Esophagus squamous epithelium (tissue), 5 donors: ENCODE data around the gene EVI2B. TPM values are rescaled to one million over a fixed set of nuclear protein-coding genes. Genes with fewer than 3 reads are reported as not detected.
"Not testable (repeated sequence)": the region's sequence is repeated elsewhere in the genome, so short reads cannot be mapped to it uniquely, and the experiment has no call there.

Experiments
- DNase-seq: peaks from one replicate; lab custom pipeline; 2025; lab: John Stamatoyannopoulos, UW
- H3K27ac ChIP-seq, 4 donors: fragments of 200-600 bp; sonication (generic); one replicate each; pipeline ENCODE4 v1.5.1; 2016 to 2019; ENCODE audit warnings: mild to moderate bottlenecking in 1 of 4
- H3K27me3 ChIP-seq, 4 donors: fragments of 200-600 bp; sonication (generic); 1 replicate in 3 of 4; 2 replicates in 1 of 4; pipeline versions ENCODE4 v1.5.1 to v1.6.0; 2017 to 2021; ENCODE audit warnings: antibody characterized with exemption in 1 of 4
- H3K36me3 ChIP-seq, 3 donors: fragments of 200-600 bp; sonication (generic); one replicate each; pipeline ENCODE4 v1.5.1; 2016 to 2019
- H3K4me1 ChIP-seq, 3 donors: fragments of 200-600 bp; sonication (generic); one replicate each; pipeline ENCODE4 v1.5.1; 2017 to 2019
- H3K4me3 ChIP-seq, 4 donors: fragments of 200-600 bp; sonication (generic); 1 replicate in 3 of 4; 2 replicates in 1 of 4; pipeline ENCODE4 v1.5.1; 2016 to 2019; ENCODE audit warnings: mild to moderate bottlenecking in 2 of 4, moderate library complexity in 1 of 4
- H3K9me3 ChIP-seq, 3 donors: fragments of 200-600 bp; sonication (generic); one replicate each; pipeline ENCODE4 v1.5.1; 2016 to 2019
- POLR2A ChIP-seq, 4 donors: fragments of 450-650 bp; IDR thresholded peaks; one replicate each; pipeline ENCODE4 v1.6.1; 2017; ENCODE audit warnings: antibody characterized with exemption in 4 of 4, mild to moderate bottlenecking in 4 of 4, moderate library complexity in 3 of 4
- WGBS, 2 donors: methylation state at CpG; one replicate each; pipeline ENCODE4 v1.1.5; 2018; 5-methylcytosine and 5-hydroxymethylcytosine counted together
- intact Hi-C: fragments of 100-400 bp; cut with DNase I; formaldehyde crosslinking; loops from one replicate; pipeline ENCODE4 v1.15.0; 2022
- total RNA-seq, 4 donors: library from RNA; depleted of rRNA; stranded (reverse); fragments of >200 nt; gene quantifications; one replicate each; pipeline ENCODE4 v1.1.0, GENCODE V29; 2016
- TF ChIP-seq, protein P1 (sequence below), 6 experiments: fragments of 450-650 bp in 4 of 6; fragments of 200-600 bp in 2 of 6; sonication (generic) in 2 of 6; IDR thresholded peaks; one replicate each; pipeline ENCODE4 v1.5.1; 2016 to 2019; ENCODE audit warnings: antibody characterized with exemption in 6 of 6, mild to moderate bottlenecking in 4 of 6, moderate library complexity in 4 of 6
- donor health status: DM: yes; HTN: yes; CAD: no.

EVI2B gene
- 10 to 100 TPM in 1 of 4 donors, 1 to 10 TPM in 3; 1.7 to 13.4 (median 4.2) TPM for total RNA-seq

DNA sequence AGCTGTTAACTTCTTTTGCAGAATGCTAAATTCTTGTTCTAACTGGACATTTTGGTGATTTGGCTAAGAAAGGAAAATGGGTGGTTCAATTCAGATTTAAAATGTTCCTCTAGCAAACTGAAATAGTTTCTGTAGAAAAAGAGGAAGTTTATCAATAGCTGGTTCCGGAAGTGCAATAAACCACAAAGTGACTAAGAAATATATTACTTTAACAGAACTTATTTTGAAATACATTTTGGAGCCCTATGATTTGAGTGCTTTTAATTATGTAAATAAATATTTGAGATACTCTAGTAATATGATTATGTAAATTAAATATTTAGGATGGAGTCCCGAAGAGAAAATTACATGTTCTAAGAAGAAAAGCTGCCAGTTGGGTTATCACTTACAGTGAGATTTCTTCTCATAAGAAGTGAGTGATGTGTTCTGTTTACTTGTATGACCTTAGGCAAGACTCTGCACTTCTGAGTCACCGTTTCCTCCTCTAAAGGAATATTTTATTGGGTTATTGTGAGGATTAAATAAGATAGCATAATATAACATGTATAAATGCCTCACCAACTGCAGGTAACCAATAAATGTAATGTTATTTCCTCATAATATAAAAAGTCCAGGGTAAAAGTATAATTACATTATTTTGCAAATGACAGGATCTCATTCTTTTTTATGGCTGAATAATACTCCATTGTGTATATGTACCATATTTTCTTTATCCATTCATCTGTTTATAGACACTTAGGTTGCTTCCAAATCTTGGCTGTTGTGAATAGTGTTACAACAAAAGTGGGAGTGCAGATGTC is at the start of gene EVI2B:
EVI2B (minus strand) TSS at position 73 of the 800 bp plus-strand sequence. CDS start 8,445 bp downstream, outside the sequence.
- H3K36me3 ChIP-seq, result no peaks in the 10 kb centered on the region
- 20 to 28% methylated on average over 3 of the region's 3 CpGs for WGBS, 2 donors
- TF ChIP-seq POLR2A (IDR thresholded peaks at IDR 0.05), result peak in 1 of 4 donors; percentile 52
- TF ChIP-seq, protein P1, sequence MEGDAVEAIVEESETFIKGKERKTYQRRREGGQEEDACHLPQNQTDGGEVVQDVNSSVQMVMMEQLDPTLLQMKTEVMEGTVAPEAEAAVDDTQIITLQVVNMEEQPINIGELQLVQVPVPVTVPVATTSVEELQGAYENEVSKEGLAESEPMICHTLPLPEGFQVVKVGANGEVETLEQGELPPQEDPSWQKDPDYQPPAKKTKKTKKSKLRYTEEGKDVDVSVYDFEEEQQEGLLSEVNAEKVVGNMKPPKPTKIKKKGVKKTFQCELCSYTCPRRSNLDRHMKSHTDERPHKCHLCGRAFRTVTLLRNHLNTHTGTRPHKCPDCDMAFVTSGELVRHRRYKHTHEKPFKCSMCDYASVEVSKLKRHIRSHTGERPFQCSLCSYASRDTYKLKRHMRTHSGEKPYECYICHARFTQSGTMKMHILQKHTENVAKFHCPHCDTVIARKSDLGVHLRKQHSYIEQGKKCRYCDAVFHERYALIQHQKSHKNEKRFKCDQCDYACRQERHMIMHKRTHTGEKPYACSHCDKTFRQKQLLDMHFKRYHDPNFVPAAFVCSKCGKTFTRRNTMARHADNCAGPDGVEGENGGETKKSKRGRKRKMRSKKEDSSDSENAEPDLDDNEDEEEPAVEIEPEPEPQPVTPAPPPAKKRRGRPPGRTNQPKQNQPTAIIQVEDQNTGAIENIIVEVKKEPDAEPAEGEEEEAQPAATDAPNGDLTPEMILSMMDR (IDR thresholded peaks at IDR 0.05), result no peak
- peak within 1 kb of the TSS; percentile 5 to 53 (median 32) for H3K4me3 ChIP-seq
- H3K4me1 ChIP-seq, result peaks cover 0 to 13% (median 0%) of the 10 kb centered on the region in 3 donors
- peak within 1 kb of the TSS; percentile 21 to 79 (median 60) for H3K27ac ChIP-seq
- no peaks in the 10 kb centered on the region for H3K9me3 ChIP-seq
- H3K27me3 ChIP-seq, result no peaks in the 10 kb centered on the region
- no peak for DNase-seq
- intact Hi-C loops, result no loop called here

DNA sequence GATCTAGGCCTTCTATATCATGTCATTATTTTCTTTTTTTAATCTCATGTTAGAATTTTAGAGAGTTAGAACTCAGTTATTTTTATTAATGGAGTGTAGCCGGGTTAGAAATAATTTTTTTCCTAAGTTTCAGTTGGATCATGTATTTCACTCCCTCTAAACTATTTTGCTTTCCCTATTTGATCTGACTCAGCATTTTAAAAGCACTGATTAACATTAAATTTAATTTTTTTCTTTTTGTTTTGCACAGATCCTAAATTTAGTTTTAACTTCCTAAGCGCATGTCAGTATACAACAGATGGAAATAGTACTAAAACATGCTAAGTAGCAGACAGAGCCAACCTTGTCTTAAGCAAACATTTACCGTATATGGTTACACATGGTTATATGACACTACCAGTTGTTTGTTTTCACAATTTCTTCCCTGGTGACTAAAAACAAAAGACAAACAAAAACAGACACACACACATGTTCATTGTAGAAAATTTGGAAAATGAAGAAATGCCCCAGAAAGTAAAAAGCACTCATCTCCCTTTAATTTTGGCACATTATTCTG is 44.1 kb upstream of the EVI2B start:
- Histone ChIP-seq H3K9me3 (no peaks in the 10 kb centered on the region), H3K27ac (no peak overlapping the region), H3K27me3 (no peaks in the 10 kb centered on the region), H3K4me3 (no peak overlapping the region), H3K36me3 (peaks cover 0 to 87% (median 15%) of the 10 kb centered on the region in 3 donors), H3K4me1 (no peaks in the 10 kb centered on the region)
- no peak for TF ChIP-seq POLR2A (IDR thresholded peaks at IDR 0.05)
- TF ChIP-seq, protein P1 (IDR thresholded peaks at IDR 0.05), result no peak
- intact Hi-C loops, result no loop called here
- DNase-seq, result no peak
- WGBS, 2 donors, result 86 to 90% methylated on average over 3 of the region's 3 CpGs

DNA sequence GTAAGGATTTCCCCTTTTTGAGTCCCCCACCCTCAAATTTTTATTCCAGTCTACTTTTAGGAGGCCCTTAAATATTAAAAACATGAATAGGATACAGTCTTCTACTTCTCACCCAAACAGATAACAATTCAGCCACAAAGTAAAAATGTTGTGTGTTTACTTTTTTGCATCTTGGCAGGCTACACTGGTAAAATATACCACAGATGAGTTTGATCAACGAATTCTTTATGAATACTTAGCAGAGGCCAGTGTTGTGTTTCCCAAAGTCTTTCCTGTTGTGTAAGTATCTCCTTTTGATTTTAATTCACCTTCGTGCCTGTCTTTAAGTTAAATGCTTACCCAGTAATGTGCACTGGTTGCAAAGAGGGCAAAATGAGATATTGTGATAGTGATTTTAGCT is 43.2 kb upstream of the EVI2B start:
- WGBS, 2 donors, result 52 to 74% methylated on average over 2 of the region's 2 CpGs
- Histone ChIP-seq H3K4me3 (no peak overlapping the region), H3K27ac (no peak overlapping the region), H3K4me1 (no peaks in the 10 kb centered on the region), H3K27me3 (no peaks in the 10 kb centered on the region), H3K36me3 (peaks cover 0 to 87% (median 14%) of the 10 kb centered on the region in 3 donors), H3K9me3 (no peaks in the 10 kb centered on the region)
- DNase-seq, result no peak
- intact Hi-C loops, result no loop called here
- TF ChIP-seq POLR2A (IDR thresholded peaks at IDR 0.05), result no peak
- TF ChIP-seq, protein P1 (IDR thresholded peaks at IDR 0.05), result no peak

- Histone ChIP-seq H3K4me3 (no peak overlapping the region), H3K27me3 (no peaks in the 10 kb centered on the region), H3K27ac (no peak overlapping the region), H3K36me3 (peaks cover 0 to 90% (median 15%) of the 10 kb centered on the region in 3 donors), H3K4me1 (no peaks in the 10 kb centered on the region), H3K9me3 (no peaks in the 10 kb centered on the region)
- 57 to 61% methylated on average over 1 of the region's 1 CpG for WGBS, 2 donors
- no peak for TF ChIP-seq POLR2A (IDR thresholded peaks at IDR 0.05)
- TF ChIP-seq, protein P1 (IDR thresholded peaks at IDR 0.05), result no peak
- no peak for DNase-seq
- intact Hi-C loops, result no loop called here
These were observed 42.1 kb upstream of the EVI2B start for GRCh38 chr17:31355935-31356334.

- TF ChIP-seq, protein P1 (IDR thresholded peaks at IDR 0.05), result no peak
- no peak for TF ChIP-seq POLR2A (IDR thresholded peaks at IDR 0.05)
- Histone ChIP-seq H3K9me3 (no peaks in the 10 kb centered on the region), H3K27me3 (no peaks in the 10 kb centered on the region), H3K4me1 (no peaks in the 10 kb centered on the region), H3K36me3 (peaks cover 0 to 65% (median 5%) of the 10 kb centered on the region in 3 donors), H3K27ac (no peak overlapping the region), H3K4me3 (no peak overlapping the region)
- intact Hi-C loops, result no loop called here
- no peak for DNase-seq
These were observed 35.6 kb upstream of the EVI2B start for GRCh38 chr17:31349454-31349853.

DNA sequence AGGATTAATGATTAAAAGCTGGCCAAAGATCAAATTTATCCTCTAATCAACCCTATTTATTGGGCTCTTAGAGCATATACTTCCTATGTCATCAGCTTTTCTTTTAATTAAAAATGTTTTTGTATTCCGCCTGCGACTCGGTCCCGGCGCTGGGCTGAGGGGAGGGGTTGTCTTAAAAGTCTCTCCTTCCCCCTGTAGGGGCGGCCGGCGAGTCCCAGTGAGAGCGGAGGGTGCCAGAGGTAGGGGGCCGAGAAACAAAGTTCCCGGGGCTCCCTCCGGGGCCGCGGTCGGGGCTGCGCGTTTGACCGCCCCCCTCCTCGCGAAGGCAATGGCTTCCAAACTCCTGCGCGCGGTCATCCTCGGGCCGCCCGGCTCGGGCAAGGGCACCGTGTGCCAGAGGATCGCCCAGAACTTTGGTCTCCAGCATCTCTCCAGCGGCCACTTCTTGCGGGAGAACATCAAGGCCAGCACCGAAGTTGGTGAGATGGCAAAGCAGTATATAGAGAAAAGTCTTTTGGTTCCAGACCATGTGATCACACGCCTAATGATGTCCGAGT is 31.4 kb upstream of the EVI2B start:
- H3K36me3 ChIP-seq, result peaks cover 0 to 60% (median 0%) of the 10 kb centered on the region in 3 donors
- not testable (repeated sequence) for H3K4me3 ChIP-seq
- WGBS, 2 donors, result 79 to 98% methylated on average over 5 to 7 of the region's 34 CpGs

More for the DNA sequence above, 31.4 kb upstream of the EVI2B start:
- DNase-seq, H3K9me3 ChIP-seq, H3K4me1 ChIP-seq, H3K27me3 ChIP-seq, H3K27ac ChIP-seq, intact Hi-C loops: not testable (repeated sequence)
